ENCODE results near the gene KLF16. TPM values are rescaled to one million over a fixed set of nuclear protein-coding genes. Genes with fewer than 3 reads are reported as not detected.
A peak's percentile ranks its signal among the peaks of the same experiment; 100 is the strongest.

The KLF16 gene
- total and polyA plus RNA-seq, 3 donors from 2014 or later, result 13.3 to 26.5 (median 14.7) TPM

DNA sequence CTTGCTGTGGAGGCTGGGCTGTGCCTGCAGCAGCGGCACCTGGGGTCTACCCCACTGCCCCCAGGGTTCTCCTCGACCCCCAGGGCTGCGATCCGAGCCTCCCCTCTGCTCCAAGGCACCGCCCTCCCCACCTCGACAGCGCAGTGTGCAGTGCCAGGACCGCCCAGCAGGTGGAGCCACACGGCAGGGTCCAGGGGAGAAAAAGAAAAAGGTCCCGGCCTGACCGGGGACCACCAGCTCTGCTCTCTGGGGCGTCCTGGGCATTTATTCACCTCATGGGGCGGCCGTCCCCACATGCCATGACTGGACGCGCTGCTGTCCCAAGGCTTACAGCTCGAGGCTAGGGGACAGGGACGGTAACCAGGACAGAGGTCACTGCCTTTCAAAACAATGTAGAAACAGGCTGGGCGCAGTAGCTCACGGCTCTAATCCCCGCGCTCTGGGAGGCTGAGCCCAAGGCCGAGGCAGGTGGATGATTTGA is 25.7 kb downstream of the KLF16 start:
- no peaks in the 10 kb centered on the region for H3K9me3 ChIP-seq
- H3K4me1 ChIP-seq, result peaks cover 81% of the 10 kb centered on the region

DNA sequence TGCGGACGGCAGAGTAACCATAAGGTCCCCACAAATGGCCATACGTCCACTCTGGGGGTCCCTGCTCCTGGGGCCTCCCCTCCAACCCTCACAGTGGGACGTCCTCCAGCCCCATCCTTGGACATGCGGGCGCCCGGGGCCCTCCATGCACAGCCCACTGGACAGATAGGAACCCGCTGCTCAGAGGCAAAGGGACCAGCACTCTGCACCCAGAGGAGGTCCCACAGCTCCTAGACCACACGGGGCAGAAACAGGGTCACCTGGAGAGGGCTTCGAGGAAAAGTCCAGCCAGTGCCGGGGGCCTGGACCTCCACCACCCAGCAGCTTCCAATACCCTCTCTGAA is 26.2 kb downstream of the KLF16 start:
- TF ChIP-seq, protein P1, sequence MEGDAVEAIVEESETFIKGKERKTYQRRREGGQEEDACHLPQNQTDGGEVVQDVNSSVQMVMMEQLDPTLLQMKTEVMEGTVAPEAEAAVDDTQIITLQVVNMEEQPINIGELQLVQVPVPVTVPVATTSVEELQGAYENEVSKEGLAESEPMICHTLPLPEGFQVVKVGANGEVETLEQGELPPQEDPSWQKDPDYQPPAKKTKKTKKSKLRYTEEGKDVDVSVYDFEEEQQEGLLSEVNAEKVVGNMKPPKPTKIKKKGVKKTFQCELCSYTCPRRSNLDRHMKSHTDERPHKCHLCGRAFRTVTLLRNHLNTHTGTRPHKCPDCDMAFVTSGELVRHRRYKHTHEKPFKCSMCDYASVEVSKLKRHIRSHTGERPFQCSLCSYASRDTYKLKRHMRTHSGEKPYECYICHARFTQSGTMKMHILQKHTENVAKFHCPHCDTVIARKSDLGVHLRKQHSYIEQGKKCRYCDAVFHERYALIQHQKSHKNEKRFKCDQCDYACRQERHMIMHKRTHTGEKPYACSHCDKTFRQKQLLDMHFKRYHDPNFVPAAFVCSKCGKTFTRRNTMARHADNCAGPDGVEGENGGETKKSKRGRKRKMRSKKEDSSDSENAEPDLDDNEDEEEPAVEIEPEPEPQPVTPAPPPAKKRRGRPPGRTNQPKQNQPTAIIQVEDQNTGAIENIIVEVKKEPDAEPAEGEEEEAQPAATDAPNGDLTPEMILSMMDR (IDR thresholded peaks at IDR 0.05), result no peak
- no peak for TF ChIP-seq POLR2A (IDR thresholded peaks at IDR 0.05)
- no peaks in the 10 kb centered on the region for H3K36me3 ChIP-seq (ENCODE audit: low read depth, missing control alignments)
- DNase-seq, result no peak
- no peaks in the 10 kb centered on the region for H3K27me3 ChIP-seq
- no peak overlapping the region for H3K4me3 ChIP-seq
- no peaks in the 10 kb centered on the region for H3K9me3 ChIP-seq
- WGBS, 2 donors, result 54 to 68% methylated on average over 6 to 11 of the region's 11 CpGs
- intact Hi-C loops (cut with DNase I; ENCODE audit: low total_unique reads), result no loop called here
- peaks cover 81% of the 10 kb centered on the region for H3K4me1 ChIP-seq
- no peak overlapping the region for H3K27ac ChIP-seq

More for the DNA sequence above, 25.7 kb downstream of the KLF16 start:
- H3K4me3 ChIP-seq, result no peak overlapping the region
- intact Hi-C loops (cut with DNase I; ENCODE audit: low total_unique reads), result no loop called here
- TF ChIP-seq, protein P1 (IDR thresholded peaks at IDR 0.05), result peak; percentile 70 to 89 (median 81)
- no peak for TF ChIP-seq POLR2A (IDR thresholded peaks at IDR 0.05)
- H3K36me3 ChIP-seq (ENCODE audit: low read depth, missing control alignments), result no peaks in the 10 kb centered on the region
- DNase-seq, result no peak
- no peaks in the 10 kb centered on the region for H3K27me3 ChIP-seq
- no peak overlapping the region for H3K27ac ChIP-seq
- WGBS, 2 donors, result 48% methylated on average over 15 to 23 of the region's 23 CpGs

DNA sequence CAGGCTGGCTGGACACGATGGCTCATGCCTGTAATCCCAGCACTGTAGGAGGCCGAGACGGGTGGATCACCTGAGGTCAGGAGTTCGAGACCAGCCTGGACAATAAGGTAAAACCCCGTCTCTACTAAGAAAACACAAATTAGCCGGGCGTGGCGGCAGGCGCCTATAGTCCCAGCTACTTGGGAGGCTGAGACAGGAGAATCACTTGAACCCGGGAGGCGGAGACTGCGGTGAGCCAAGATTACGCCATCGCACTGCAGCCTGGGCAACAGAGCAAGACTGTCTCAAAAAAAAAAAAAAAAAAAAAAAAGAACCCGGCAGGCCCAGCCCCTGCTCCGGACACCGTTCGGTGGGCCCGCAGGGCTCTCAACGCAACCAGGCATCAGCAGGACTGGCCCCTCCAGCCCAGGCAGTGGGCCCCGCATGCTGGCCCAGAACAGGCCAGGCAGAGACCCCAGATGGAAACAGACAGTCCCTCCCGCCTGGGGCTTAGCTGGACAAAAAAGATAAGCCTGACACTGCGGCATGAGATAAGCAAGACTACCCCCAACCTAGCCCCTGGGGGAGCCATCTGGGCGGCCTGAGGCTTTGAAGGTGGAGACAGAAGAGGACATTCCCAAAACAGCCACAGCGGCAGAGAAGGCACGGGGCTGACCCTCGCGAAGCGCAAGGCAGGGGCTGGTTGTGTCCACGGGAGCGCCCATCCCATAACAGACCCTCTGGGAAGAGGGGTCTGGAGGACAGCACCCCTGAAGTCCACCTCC is 26.7 kb downstream of the KLF16 start:
- WGBS, 2 donors, result 82 to 89% methylated on average over 28 to 31 of the region's 31 CpGs
- no peak for DNase-seq
- no peaks in the 10 kb centered on the region for H3K9me3 ChIP-seq
- TF ChIP-seq POLR2A (IDR thresholded peaks at IDR 0.05), result no peak
- H3K27ac ChIP-seq, result peak overlapping the region in 1 of 2 donors; percentile 14
- intact Hi-C loops (cut with DNase I; ENCODE audit: low total_unique reads), result no loop called here
- H3K36me3 ChIP-seq (ENCODE audit: low read depth, missing control alignments), result no peaks in the 10 kb centered on the region
- no peak overlapping the region for H3K4me3 ChIP-seq
- peaks cover 81% of the 10 kb centered on the region for H3K4me1 ChIP-seq
- no peaks in the 10 kb centered on the region for H3K27me3 ChIP-seq

DNA sequence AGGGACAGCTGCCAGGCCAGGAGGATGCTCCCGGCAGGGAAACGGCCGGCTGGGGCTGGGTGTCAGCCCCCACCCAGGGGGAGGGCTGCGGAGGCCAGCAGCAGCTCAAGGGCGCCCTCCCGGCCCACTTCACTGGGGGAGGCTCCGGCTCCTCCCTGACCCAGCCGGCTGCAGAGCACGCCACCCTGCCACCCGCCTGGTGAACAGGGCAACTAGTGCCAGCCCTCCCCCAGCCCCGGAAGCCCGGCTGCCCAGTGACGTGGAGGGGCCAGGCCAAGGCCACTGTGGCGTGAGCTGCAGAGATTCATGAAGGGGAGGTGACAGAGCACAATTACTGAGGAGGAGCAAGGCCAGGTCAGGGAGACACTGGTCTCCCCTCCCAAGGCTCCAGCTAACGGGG is 29.8 kb downstream of the KLF16 start:
- WGBS, 2 donors, result 16 to 67% methylated on average over 3 to 6 of the region's 15 CpGs

DNA sequence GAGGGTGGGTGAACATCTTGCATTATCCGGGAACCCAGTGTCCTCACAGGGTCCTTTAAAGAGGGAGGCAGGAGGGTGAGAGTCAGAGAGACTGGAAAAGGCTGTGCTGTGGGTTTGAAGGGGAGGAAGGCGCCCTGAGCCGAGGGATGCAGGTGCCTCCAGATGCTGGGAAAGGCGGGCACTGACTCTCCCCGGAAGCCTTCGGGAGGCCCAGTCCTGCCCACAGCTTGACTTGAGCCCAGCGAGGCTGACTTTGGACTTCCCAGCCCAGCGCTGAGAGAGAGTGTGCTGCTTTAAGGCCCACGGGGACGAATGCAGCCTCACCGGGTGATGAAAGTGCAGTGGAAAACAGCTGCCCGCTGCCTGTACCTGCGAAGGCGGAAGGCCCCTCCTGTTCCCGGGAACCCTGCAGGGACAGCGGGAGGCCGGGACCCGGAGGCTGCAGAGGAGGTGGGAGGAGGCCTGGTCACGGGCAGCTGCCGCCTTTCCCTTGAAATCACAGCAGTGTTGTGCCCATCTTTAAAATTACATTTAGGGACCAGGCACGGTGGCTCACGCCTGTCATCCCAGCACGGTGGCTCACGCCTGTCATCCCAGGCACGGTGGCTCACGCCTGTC is 31.2 kb downstream of the KLF16 start:
- intact Hi-C loops (cut with DNase I; ENCODE audit: low total_unique reads), result no loop called here
- H3K4me1 ChIP-seq, result peaks cover 65% of the 10 kb centered on the region
- H3K27ac ChIP-seq, result no peak overlapping the region
- no peaks in the 10 kb centered on the region for H3K27me3 ChIP-seq
- WGBS, 2 donors, result 78 to 88% methylated on average over 22 to 26 of the region's 26 CpGs
- no peaks in the 10 kb centered on the region for H3K9me3 ChIP-seq
- H3K4me3 ChIP-seq, result no peak overlapping the region
- TF ChIP-seq, protein P1 (IDR thresholded peaks at IDR 0.05), result no peak
- TF ChIP-seq POLR2A (IDR thresholded peaks at IDR 0.05), result no peak
- DNase-seq, result no peak
- no peaks in the 10 kb centered on the region for H3K36me3 ChIP-seq (ENCODE audit: low read depth, missing control alignments)

More for the DNA sequence above, 29.8 kb downstream of the KLF16 start:
- intact Hi-C loops (cut with DNase I; ENCODE audit: low total_unique reads), result no loop called here
- H3K27ac ChIP-seq, result peak overlapping the region in 1 of 2 donors; percentile 66
- peaks cover 64% of the 10 kb centered on the region for H3K4me1 ChIP-seq
- H3K9me3 ChIP-seq, result no peaks in the 10 kb centered on the region
- H3K4me3 ChIP-seq, result no peak overlapping the region
- DNase-seq, result peak; percentile 93
- no peaks in the 10 kb centered on the region for H3K27me3 ChIP-seq
- TF ChIP-seq POLR2A (IDR thresholded peaks at IDR 0.05), result no peak
- TF ChIP-seq, protein P1 (IDR thresholded peaks at IDR 0.05), result no peak
- H3K36me3 ChIP-seq (ENCODE audit: low read depth, missing control alignments), result no peaks in the 10 kb centered on the region

Data from testis (tissue), 3 donors.